Stimulated activated CD4-positive, alpha-beta T cell treated with anti-CD3 and anti-CD28 coated beads, Interleukin-4, amount 100 ng/mL, for 4 hours (primary cell): ENCODE results near the gene DPYSL4.

Source experiments
- DNase-seq, 2 experiments: peaks; one replicate each; pipeline ENCODE4 v3.0.0-alpha.2; 2020

Gene DPYSL4

GRCh38 chr10:132230557-132231210 lies 43.9 kb downstream of the DPYSL4 start:
- DNase-seq: no peak

- no peak for DNase-seq
Measured at GRCh38 chr10:132231656-132232022, 44.9 kb downstream of the DPYSL4 start.

GRCh38 chr10:132232023-132232951 lies 45.5 kb downstream of the DPYSL4 start:
- DNase-seq: peak in 1 of 2 experiments; percentile 16

- DNase-seq: no peak
Measured at GRCh38 chr10:132232981-132233380, 46.2 kb downstream of the DPYSL4 start.

GRCh38 chr10:132233501-132234085 lies 46.8 kb downstream of the DPYSL4 start:
- no peak for DNase-seq

- no peak for DNase-seq
Measured at GRCh38 chr10:132234860-132235259, 48.1 kb downstream of the DPYSL4 start.

GRCh38 chr10:132236161-132236560 lies 49.4 kb downstream of the DPYSL4 start:
- no peak for DNase-seq

- DNase-seq: no peak
Measured at GRCh38 chr10:132236881-132237280, 50.1 kb downstream of the DPYSL4 start.

- no peak for DNase-seq
Measured at GRCh38 chr10:132237396-132237795, 50.6 kb downstream of the DPYSL4 start.

- no peak for DNase-seq
Measured at GRCh38 chr10:132237871-132238270, 51.1 kb downstream of the DPYSL4 start.

- DNase-seq: no peak
Measured at GRCh38 chr10:132238371-132239125, 51.8 kb downstream of the DPYSL4 start.

GRCh38 chr10:132239126-132240031 lies 52.6 kb downstream of the DPYSL4 start:
- DNase-seq: no peak

- DNase-seq: no peak
Measured at GRCh38 chr10:132240156-132240555, 53.4 kb downstream of the DPYSL4 start.

GRCh38 chr10:132240581-132240980 lies 53.8 kb downstream of the DPYSL4 start:
- no peak for DNase-seq

GRCh38 chr10:132241086-132241485 lies 54.3 kb downstream of the DPYSL4 start:
- no peak for DNase-seq

GRCh38 chr10:132241496-132241895 lies 54.7 kb downstream of the DPYSL4 start:
- no peak for DNase-seq

GRCh38 chr10:132242103-132242840 lies 55.5 kb downstream of the DPYSL4 start:
- DNase-seq: no peak

- DNase-seq: no peak
Measured at GRCh38 chr10:132243141-132243540, 56.4 kb downstream of the DPYSL4 start.

- no peak for DNase-seq
Measured at GRCh38 chr10:132243626-132244025, 56.9 kb downstream of the DPYSL4 start.

- no peak for DNase-seq
Measured at GRCh38 chr10:132245056-132245455, 58.3 kb downstream of the DPYSL4 start.

- no peak for DNase-seq
Measured at GRCh38 chr10:132246296-132246695, 59.5 kb downstream of the DPYSL4 start.
